ENCODE data around the gene DHRS12. TPM values are rescaled to one million over a fixed set of nuclear protein-coding genes. Genes with fewer than 3 reads are reported as not detected.
A peak's percentile ranks its signal among the peaks of the same experiment; 100 is the strongest.

Gene DHRS12
- total RNA-seq, 4 donors from 2014 or later, result 3.5 to 25.8 (median 10.8) TPM

GRCh38 chr13:51805925-51806324, 2.0 kb upstream of the DHRS12 start:
- H3K27ac ChIP-seq, result no peak overlapping the region

GRCh38 chr13:51805313-51805712, 1.4 kb upstream of the DHRS12 start:
- Histone ChIP-seq H3K27me3 (no peaks in the 10 kb centered on the region), H3K4me1 (peaks cover 56% of the 10 kb centered on the region), H3K36me3 (no peaks in the 10 kb centered on the region), H3K4me3 (peak overlapping the region; percentile 76), H3K27ac (peak overlapping the region; percentile 99), H3K9me3 (no peaks in the 10 kb centered on the region)
- 92% methylated on average over 4 of the region's 4 CpGs for WGBS
- DNase-seq (ENCODE audit: low spot score in 2 of 2), result no peak
- TF ChIP-seq EP300 (IDR thresholded peaks at IDR 0.05), result no peak
- TF ChIP-seq CTCF (IDR thresholded peaks at IDR 0.05), result no peak
- no peak for TF ChIP-seq POLR2AphosphoS5 (IDR thresholded peaks at IDR 0.05)
- no peak for TF ChIP-seq POLR2A (IDR thresholded peaks at IDR 0.05)

More at GRCh38 chr13:51805925-51806324, 2.0 kb upstream of the DHRS12 start:
- no peak for TF ChIP-seq POLR2A (IDR thresholded peaks at IDR 0.05)
- TF ChIP-seq EP300 (IDR thresholded peaks at IDR 0.05), result no peak
- TF ChIP-seq CTCF (IDR thresholded peaks at IDR 0.05), result no peak
- no peak for TF ChIP-seq POLR2AphosphoS5 (IDR thresholded peaks at IDR 0.05)
- H3K27me3 ChIP-seq, result no peaks in the 10 kb centered on the region
- no peaks in the 10 kb centered on the region for H3K9me3 ChIP-seq
- WGBS, result 85% methylated on average over 2 of the region's 2 CpGs
- peaks cover 50% of the 10 kb centered on the region for H3K4me1 ChIP-seq
- no peak overlapping the region for H3K4me3 ChIP-seq
- H3K36me3 ChIP-seq, result no peaks in the 10 kb centered on the region
- DNase-seq (ENCODE audit: low spot score in 2 of 2), result no peak

GRCh38 chr13:51804295-51805172, 571 bp upstream of the DHRS12 start:
- no peaks in the 10 kb centered on the region for H3K36me3 ChIP-seq
- no peaks in the 10 kb centered on the region for H3K9me3 ChIP-seq
- peak in 1 of 2 donors; percentile 71 for DNase-seq (ENCODE audit: low spot score in 2 of 2)
- peak overlapping the region; percentile 76 for H3K4me3 ChIP-seq
- peaks cover 58% of the 10 kb centered on the region for H3K4me1 ChIP-seq
- no peaks in the 10 kb centered on the region for H3K27me3 ChIP-seq
- peak overlapping the region; percentile 99 for H3K27ac ChIP-seq
- TF ChIP-seq POLR2AphosphoS5 (IDR thresholded peaks at IDR 0.05) (peak in 2 of 3 donors; percentile 1 to 70), CTCF (IDR thresholded peaks at IDR 0.05) (no peak), POLR2A (IDR thresholded peaks at IDR 0.05) (peak in 1 of 2 donors; percentile 2), EP300 (IDR thresholded peaks at IDR 0.05) (no peak)
- WGBS, result 20% methylated on average over 21 of the region's 31 CpGs

- no peak for DNase-seq (ENCODE audit: low spot score in 2 of 2)
- WGBS, result 46% methylated on average over 9 of the region's 9 CpGs
- no peak for TF ChIP-seq EP300 (IDR thresholded peaks at IDR 0.05)
- no peak for TF ChIP-seq CTCF (IDR thresholded peaks at IDR 0.05)
- no peak for TF ChIP-seq POLR2AphosphoS5 (IDR thresholded peaks at IDR 0.05)
- TF ChIP-seq POLR2A (IDR thresholded peaks at IDR 0.05), result no peak
- peak overlapping the region; percentile 99 for H3K27ac ChIP-seq
- no peaks in the 10 kb centered on the region for H3K27me3 ChIP-seq
- peaks cover 4% of the 10 kb centered on the region for H3K36me3 ChIP-seq
- peak overlapping the region; percentile 76 for H3K4me3 ChIP-seq
- peaks cover 60% of the 10 kb centered on the region for H3K4me1 ChIP-seq
- H3K9me3 ChIP-seq, result no peaks in the 10 kb centered on the region
Measured at GRCh38 chr13:51802631-51803418, 1.1 kb downstream of the DHRS12 start.

Data from suprapubic skin (tissue), 4 donors.